Fibroblast of pulmonary artery (primary cell): Measurements from ENCODE around the gene TBCC.

Experiments
- DNase-seq: peaks from one replicate; pipeline ENCODE4 v3.0.0-alpha.2; 2010; ENCODE audit warnings: low read depth
- H3K4me3 ChIP-seq: replicated peaks from 2 replicates; pipeline ENCODE4 v1.5.1; 2011; ENCODE audit warnings: low read depth, mild to moderate bottlenecking, control low read depth, low read length, moderate library complexity
- TF ChIP-seq, protein P1 (sequence below): IDR thresholded peaks from 2 replicates; pipeline ENCODE4 v1.5.1; 2011; ENCODE audit warnings: mild to moderate bottlenecking, control low read depth, low read length, inconsistent platforms; ENCODE audit errors: missing control alignments

The TBCC gene

DNA sequence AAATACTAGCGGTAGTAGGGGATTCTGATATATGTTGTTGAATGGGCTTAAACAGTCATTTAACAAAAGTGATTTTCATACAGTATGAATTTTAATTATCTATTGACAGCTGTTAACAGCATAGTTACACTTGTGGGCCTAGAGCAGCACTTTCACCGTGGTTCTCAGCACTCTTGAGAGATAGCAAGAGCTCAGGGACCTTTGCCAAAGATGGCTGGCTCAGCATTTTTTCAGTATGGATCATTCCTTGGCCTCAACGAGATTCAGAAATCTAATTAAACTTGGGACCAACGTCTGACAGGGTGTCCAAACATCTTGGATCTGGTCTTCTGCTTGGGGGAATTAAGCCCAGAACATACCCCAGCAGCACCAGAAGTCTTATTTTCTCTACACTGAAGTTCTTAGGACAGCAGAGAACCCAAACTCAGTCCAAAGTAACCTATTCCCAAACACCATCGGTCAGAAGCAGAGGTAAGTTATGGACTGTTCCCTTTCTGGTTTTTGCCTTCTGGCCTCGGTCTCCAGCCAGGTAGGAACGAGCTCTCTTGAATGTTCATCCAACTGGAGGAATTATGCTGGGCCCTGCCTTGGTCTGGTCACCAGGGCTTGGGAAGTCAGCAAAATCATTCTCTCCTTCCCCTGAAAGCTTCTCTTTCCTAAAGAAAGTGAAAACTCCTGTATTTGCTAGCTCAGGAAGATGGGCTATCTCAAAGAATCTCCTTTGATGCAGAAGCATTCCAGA, 49.2 kb downstream of the TBCC start:
- peak; percentile 62 for DNase-seq
- H3K4me3 ChIP-seq = no peak overlapping the region
- TF ChIP-seq, protein P1, sequence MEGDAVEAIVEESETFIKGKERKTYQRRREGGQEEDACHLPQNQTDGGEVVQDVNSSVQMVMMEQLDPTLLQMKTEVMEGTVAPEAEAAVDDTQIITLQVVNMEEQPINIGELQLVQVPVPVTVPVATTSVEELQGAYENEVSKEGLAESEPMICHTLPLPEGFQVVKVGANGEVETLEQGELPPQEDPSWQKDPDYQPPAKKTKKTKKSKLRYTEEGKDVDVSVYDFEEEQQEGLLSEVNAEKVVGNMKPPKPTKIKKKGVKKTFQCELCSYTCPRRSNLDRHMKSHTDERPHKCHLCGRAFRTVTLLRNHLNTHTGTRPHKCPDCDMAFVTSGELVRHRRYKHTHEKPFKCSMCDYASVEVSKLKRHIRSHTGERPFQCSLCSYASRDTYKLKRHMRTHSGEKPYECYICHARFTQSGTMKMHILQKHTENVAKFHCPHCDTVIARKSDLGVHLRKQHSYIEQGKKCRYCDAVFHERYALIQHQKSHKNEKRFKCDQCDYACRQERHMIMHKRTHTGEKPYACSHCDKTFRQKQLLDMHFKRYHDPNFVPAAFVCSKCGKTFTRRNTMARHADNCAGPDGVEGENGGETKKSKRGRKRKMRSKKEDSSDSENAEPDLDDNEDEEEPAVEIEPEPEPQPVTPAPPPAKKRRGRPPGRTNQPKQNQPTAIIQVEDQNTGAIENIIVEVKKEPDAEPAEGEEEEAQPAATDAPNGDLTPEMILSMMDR = no peak

DNA sequence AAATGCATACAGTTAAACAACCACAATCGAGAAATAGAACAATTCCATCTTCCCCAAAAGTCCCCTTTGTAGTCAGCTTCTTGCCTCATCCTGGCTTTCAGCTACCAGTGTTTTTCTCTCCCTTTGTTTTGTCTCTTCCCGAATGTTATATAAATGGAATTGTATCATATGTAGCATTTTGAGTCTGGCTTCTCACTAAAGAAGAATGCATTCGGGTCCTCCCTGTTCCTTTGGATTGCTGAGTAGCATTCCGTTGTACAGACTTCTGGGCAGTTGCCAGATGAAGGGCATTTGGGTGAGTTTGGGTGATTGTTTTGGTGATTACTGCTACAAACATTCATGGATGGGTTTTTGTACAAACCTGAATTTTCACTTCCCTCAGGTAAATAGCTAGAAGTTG, 51.3 kb downstream of the TBCC start:
- DNase-seq = peak; percentile 81
- H3K4me3 ChIP-seq = no peak overlapping the region
- TF ChIP-seq, protein P1 = no peak
